GM23338 (cell line): ENCODE data around the gene MITF. TPM values are rescaled to one million over a fixed set of nuclear protein-coding genes. Genes with fewer than 3 reads are reported as not detected.

Experiments
- ATAC-seq: fragments of 200-7000 bp; cut with Tn5 transposase; 3 replicates; pipeline ENCODE4 v1.9.1; 2020
- DNase-seq: peaks from one replicate; pipeline ENCODE4 v3.0.0-alpha.2; 2015; ENCODE audit warnings: low spot score
- H2AFZ ChIP-seq: fragments of 200-600 bp; sonication (generic); 2 replicates; pipeline ENCODE4 v1.8.0; 2016; ENCODE audit warnings: antibody characterized with exemption, mild to moderate bottlenecking, moderate library complexity
- H3F3A ChIP-seq: fragments of 200-600 bp; sonication (generic); replicated peaks from 2 replicates; pipeline ENCODE4 v1.8.0; 2017; ENCODE audit warnings: antibody characterized with exemption, mixed run types, low read depth
- H3K27ac ChIP-seq: fragments of 200-600 bp; sonication (generic); 2 replicates; pipeline ENCODE4 v1.6.1; 2016; ENCODE audit warnings: low read depth
- H3K27me3 ChIP-seq: fragments of 200-600 bp; sonication (generic); 2 replicates; pipeline ENCODE4 v1.8.0; 2016; ENCODE audit warnings: mild to moderate bottlenecking, mixed run types, moderate library complexity; ENCODE audit not compliant: insufficient read depth
- H3K36me3 ChIP-seq: fragments of 200-600 bp; sonication (generic); 2 replicates; pipeline ENCODE4 v1.8.0; 2016; ENCODE audit warnings: mild to moderate bottlenecking; ENCODE audit not compliant: insufficient read depth
- H3K4me1 ChIP-seq: fragments of 200-600 bp; sonication (generic); 2 replicates; pipeline ENCODE4 v1.8.0; 2016; ENCODE audit warnings: mild to moderate bottlenecking, moderate library complexity; ENCODE audit not compliant: insufficient read depth
- H3K4me2 ChIP-seq: fragments of 200-600 bp; sonication (generic); 2 replicates; pipeline ENCODE4 v1.7.1; 2017; ENCODE audit warnings: mixed run types
- H3K4me3 ChIP-seq: fragments of 200-600 bp; sonication (generic); 2 replicates; pipeline ENCODE4 v1.6.1; 2016; ENCODE audit warnings: mixed run types
- H3K79me2 ChIP-seq: fragments of 200-600 bp; sonication (generic); replicated peaks from 2 replicates; pipeline ENCODE4 v1.8.0; 2017; ENCODE audit warnings: mild to moderate bottlenecking; ENCODE audit not compliant: insufficient read depth
- H3K9me2 ChIP-seq: fragments of 200-600 bp; sonication (generic); 2 replicates; pipeline ENCODE4 v1.8.0; 2017; ENCODE audit not compliant: insufficient read depth
- H4K20me1 ChIP-seq: fragments of 200-600 bp; sonication (generic); replicated peaks from 2 replicates; pipeline ENCODE4 v1.8.0; 2017; ENCODE audit warnings: mild to moderate bottlenecking; ENCODE audit not compliant: insufficient read depth
- H3K27ac Mint-ChIP-seq: 2 replicates; pipeline ENCODE4 v1.8.0; 2020; ENCODE audit warnings: inconsistent platforms, mild to moderate bottlenecking, moderate library complexity, mixed read lengths
- H3K27me3 Mint-ChIP-seq: 3 replicates; pipeline ENCODE4 v1.8.0; 2022; ENCODE audit warnings: low read depth, mild to moderate bottlenecking, moderate library complexity, mixed read lengths, inconsistent platforms; ENCODE audit not compliant: insufficient read depth, poor library complexity
- H3K36me3 Mint-ChIP-seq: 3 replicates; pipeline ENCODE4 v1.8.0; 2021; ENCODE audit warnings: low read depth, mild to moderate bottlenecking, inconsistent platforms, moderate library complexity, mixed read lengths
- H3K4me1 Mint-ChIP-seq: 3 replicates; pipeline ENCODE4 v1.8.0; 2020; ENCODE audit warnings: mild to moderate bottlenecking, inconsistent platforms, mixed read lengths
- H3K4me3 Mint-ChIP-seq: 3 replicates; pipeline ENCODE4 v1.8.0; 2021; ENCODE audit warnings: moderate library complexity, mild to moderate bottlenecking, inconsistent platforms, mixed read lengths
- H3K9me3 Mint-ChIP-seq: 3 replicates; pipeline ENCODE4 v1.8.0; 2020; ENCODE audit warnings: moderate library complexity, mild to moderate bottlenecking, inconsistent platforms, mixed read lengths
- CREB1 ChIP-seq: fragments of 250-450 bp; sonication (Bioruptor Pico); IDR thresholded peaks from 2 replicates; pipeline ENCODE4 v1.5.0; 2020; ENCODE audit warnings: low read depth, mild to moderate bottlenecking, moderate library complexity
- CTCF ChIP-seq, 2 experiments: fragments of 200-600 bp in 1 of 2; sonication (generic) in 1 of 2; conservative IDR thresholded peaks; 2 replicates each; pipeline versions ENCODE4 v1.5.1 to v1.6.1; 2016 to 2017; ENCODE audit warnings: antibody characterized with exemption in 2 of 2, low read depth in 2 of 2, mild to moderate bottlenecking in 2 of 2, moderate library complexity in 1 of 2
- EZH2phosphoT487 ChIP-seq: fragments of 200-600 bp; sonication (generic); IDR thresholded peaks from one replicate; pipeline ENCODE4 v1.8.1; 2018; ENCODE audit warnings: antibody characterized with exemption; ENCODE audit not compliant: unreplicated experiment
- JUNB ChIP-seq: IDR thresholded peaks from one replicate; pipeline ENCODE4 v1.6.1; 2016; ENCODE audit warnings: antibody characterized with exemption; ENCODE audit not compliant: unreplicated experiment
- POLR2AphosphoS5 ChIP-seq: IDR thresholded peaks from 2 replicates; pipeline ENCODE4 v1.6.1; 2016; ENCODE audit warnings: antibody characterized with exemption, low read depth
- REST ChIP-seq: IDR thresholded peaks from one replicate; pipeline ENCODE4 v1.6.1; 2018; ENCODE audit warnings: antibody characterized with exemption; ENCODE audit not compliant: unreplicated experiment
- ZNF114 ChIP-seq: fragments of 250-450 bp; sonication (Bioruptor Pico); IDR thresholded peaks from 2 replicates; pipeline ENCODE4 v1.5.0; 2020; ENCODE audit warnings: mild to moderate bottlenecking, moderate library complexity
- ZNF331 ChIP-seq: fragments of 250-450 bp; sonication (Bioruptor Pico); IDR thresholded peaks from 2 replicates; pipeline ENCODE4 v1.5.0; 2020; ENCODE audit warnings: low read depth, mild to moderate bottlenecking, moderate library complexity
- polyA plus RNA-seq: library from polyadenylated mRNA; unstranded; fragments of >200 nt; fragmentation: Nextera tagmentation; extraction: Ambion mirVana; gene quantifications from 2 replicates; pipeline ENCODE4 v1.2.1, GENCODE V29; 2016
- total RNA-seq: library from RNA; depleted of rRNA; stranded (reverse); fragments of >200 nt; shearing (Covaris generic); gene quantifications from 2 replicates; pipeline ENCODE4 v1.2.3, GENCODE V29; 2014

The MITF gene
- total and polyA plus RNA-seq, 2 experiments from 2014 or later: 1.9 to 2.4 TPM

- TF ChIP-seq JUNB (no peak), EZH2phosphoT487 (no peak), REST (no peak), ZNF114 (CRISPR knock-in tag) (no peak), CTCF (conservative IDR thresholded peaks at IDR 0.05; ENCODE audit: low read depth in 2 of 2) (no peak), CREB1 (no peak)
- no peak overlapping the region for H3K4me3 Mint-ChIP-seq
Observed at GRCh38 chr3:69699183-69699582, 40.1 kb upstream of the MITF start.

GRCh38 chr3:69700949-69701348, 38.3 kb upstream of the MITF start:
- Mint-ChIP-seq H3K36me3 (no peaks in the 10 kb centered on the region), H3K4me1 (no peaks in the 10 kb centered on the region; the same call in 2 of the 3 replicates)

More at GRCh38 chr3:69699183-69699582, 40.1 kb upstream of the MITF start:
- H3F3A ChIP-seq: no peaks in the 10 kb centered on the region
- H3K27ac Mint-ChIP-seq: no peak overlapping the region
- no peak overlapping the region for H3K4me3 ChIP-seq
- no peaks in the 10 kb centered on the region for H3K4me1 ChIP-seq
- no peak overlapping the region for H3K27ac ChIP-seq
- no peak overlapping the region for H2AFZ ChIP-seq
- no peaks in the 10 kb centered on the region for H3K36me3 Mint-ChIP-seq
- H3K36me3 ChIP-seq: no peaks in the 10 kb centered on the region
- no peaks in the 10 kb centered on the region for H3K27me3 ChIP-seq
- peaks cover 10% of the 10 kb centered on the region; the same call in 1 of the 2 replicates for H3K9me2 ChIP-seq
- H3K27me3 Mint-ChIP-seq: peaks cover 3% of the 10 kb centered on the region
- ATAC-seq: no peak
- H3K79me2 ChIP-seq: no peaks in the 10 kb centered on the region
- peaks cover 3% of the 10 kb centered on the region; the same call in 2 of the 3 replicates for H3K9me3 Mint-ChIP-seq
- DNase-seq: no peak
- H4K20me1 ChIP-seq: no peaks in the 10 kb centered on the region
- H3K4me2 ChIP-seq: no peak overlapping the region
- H3K4me1 Mint-ChIP-seq: no peaks in the 10 kb centered on the region; the same call in 2 of the 3 replicates

More at GRCh38 chr3:69700949-69701348, 38.3 kb upstream of the MITF start:
- Histone ChIP-seq H2AFZ (no peak overlapping the region), H3K36me3 (no peaks in the 10 kb centered on the region), H4K20me1 (no peaks in the 10 kb centered on the region), H3K4me3 (no peak overlapping the region), H3K9me2 (peaks cover 10% of the 10 kb centered on the region; the same call in 1 of the 2 replicates), H3K79me2 (no peaks in the 10 kb centered on the region), H3F3A (no peaks in the 10 kb centered on the region), H3K27ac (no peak overlapping the region), H3K27me3 (no peaks in the 10 kb centered on the region), H3K4me2 (no peak overlapping the region), H3K4me1 (no peaks in the 10 kb centered on the region)
- Mint-ChIP-seq H3K9me3 (peaks cover 3% of the 10 kb centered on the region; the same call in 2 of the 3 replicates), H3K4me3 (no peak overlapping the region), H3K27me3 (peaks cover 3% of the 10 kb centered on the region), H3K27ac (no peak overlapping the region)
- no peak for ATAC-seq
- TF ChIP-seq POLR2AphosphoS5 (no peak), ZNF331 (CRISPR knock-in tag) (peak; percentile 85)
- no peak for DNase-seq
